ENCODE data around the gene GMIP. TPM values are rescaled to one million over a fixed set of nuclear protein-coding genes. Genes with fewer than 3 reads are reported as not detected.

GMIP gene
- total and polyA plus RNA-seq, 2 of the 4 experiments (the other 2 are of a cell fraction) = 4.1 to 11.0 TPM

DNA sequence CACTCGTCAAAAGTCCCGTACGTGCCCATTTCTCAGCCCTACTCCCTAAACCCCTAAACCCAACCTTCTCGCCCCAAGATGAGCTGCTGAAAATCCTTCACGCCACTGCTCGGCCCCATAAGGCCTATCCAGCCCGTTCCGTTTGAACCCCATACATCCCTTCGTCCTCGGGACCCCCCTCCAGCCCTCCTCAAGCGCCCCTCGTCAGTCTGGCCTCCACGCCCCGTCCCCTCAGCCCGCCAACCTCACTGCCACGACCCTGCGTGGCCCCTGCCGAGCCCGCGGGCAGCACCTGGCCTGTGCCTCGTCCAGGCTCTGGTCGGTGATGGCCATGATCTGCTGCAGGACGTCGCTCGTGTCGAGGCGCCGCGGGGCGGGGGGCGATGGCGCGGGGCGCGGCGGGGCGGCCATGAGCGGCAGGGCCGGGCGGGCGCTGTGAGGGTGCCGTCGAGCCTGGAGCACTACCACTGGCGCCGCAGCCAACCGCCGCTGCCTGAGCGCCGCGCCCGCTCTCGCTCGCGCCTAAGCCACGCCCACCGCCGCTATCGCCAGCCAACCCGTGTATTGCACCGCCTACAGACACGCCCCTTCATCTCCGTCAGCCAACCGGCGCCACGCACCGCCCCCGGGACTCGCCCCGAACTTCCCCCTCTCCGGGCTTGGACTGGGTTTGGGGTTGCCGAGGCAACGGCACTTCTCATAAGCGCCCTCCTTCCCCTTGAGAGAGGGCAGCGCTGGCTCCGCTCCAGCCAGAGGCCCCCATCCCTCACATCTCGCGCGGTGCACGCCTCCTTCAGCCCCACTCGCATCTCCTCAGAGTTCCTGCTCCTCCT is 25.0 kb downstream of the GMIP start, which contains the start of gene PBX4:
Gene PBX4, minus strand, starts transcription at position 469 of the 833 bp plus-strand sequence. Its CDS starts 58 bp downstream, at position 411.
- H3K27me3 ChIP-seq (ENCODE audit: control insufficient read depth, insufficient read depth, low read length) = no peaks in the 10 kb centered on the region
- in situ Hi-C loops (cut with MboI; ENCODE audit: low sequenced_read_pairs) = no loop called here
- peak within 1 kb of the TSS; percentile 95 for H2AFZ ChIP-seq (replicated peaks; ENCODE audit: low read length, poor library complexity)
- H3K9me3 ChIP-seq (ENCODE audit: control insufficient read depth, insufficient read depth, low read length) = no peaks in the 10 kb centered on the region
- ChIA-PET CTCF (interaction anchor here (0.6 kb wide), 1 partner anchor 64 kb away, joined by 3 read pairs; no protein-coding TSS in a partner anchor), POLR2A (ENCODE audit: unreplicated experiment) (interaction anchor here (0.6 kb wide), 1 partner anchor 20 kb away, joined by 4 read pairs; no protein-coding TSS in a partner anchor)
- H4K20me1 ChIP-seq (ENCODE audit: insufficient read depth, low read length) = no peaks in the 10 kb centered on the region
- H3K23ac ChIP-seq (ENCODE audit: low read depth, low read length) = peak within 1 kb of the TSS; percentile 90
- peak within 1 kb of the TSS; percentile 65 for H3K4me3 ChIP-seq (ENCODE audit: insufficient read depth, low read depth, low read length)
- dilution Hi-C loops (cut with HindIII; ENCODE audit: low sequenced_read_pairs, unreplicated experiment) = no loop called here
- H3K4me2 ChIP-seq (ENCODE audit: low read depth, low read length) = peak within 1 kb of the TSS; percentile 99
- H3K18ac ChIP-seq (ENCODE audit: low read depth, low read length) = no peak within 1 kb of the TSS
- no peak within 1 kb of the TSS for H3K56ac ChIP-seq (ENCODE audit: extremely low read depth, insufficient read depth, low read length)
- H3K9me1 ChIP-seq (ENCODE audit: insufficient read depth, low read length) = peaks cover 10% of the 10 kb centered on the region; the same call in 1 of the 2 replicates
- H3K14ac ChIP-seq (replicated peaks; ENCODE audit: low read depth, low read length) = peak within 1 kb of the TSS; percentile 73
- ATAC-seq (ENCODE audit: low read depth) = peak; percentile 100
- H4K91ac ChIP-seq (ENCODE audit: insufficient read depth, low read depth, low read length) = no peak within 1 kb of the TSS
- no peak within 1 kb of the TSS for H2BK15ac ChIP-seq (ENCODE audit: low read depth, low read length)
- no peaks in the 10 kb centered on the region for H3K36me3 ChIP-seq (ENCODE audit: control insufficient read depth, insufficient read depth, low read length)
- peaks cover 11 to 14% of the 10 kb centered on the region in 2 experiments; a peak in 3 of 4 replicates for H3K79me1 ChIP-seq (ENCODE audit: low read depth in 1 of 2, low read length in 2 of 2)
- H3K4ac ChIP-seq (ENCODE audit: low read depth, low read length) = peak within 1 kb of the TSS; percentile 45; the same call in 1 of the 2 replicates
- no peak within 1 kb of the TSS for H4K5ac ChIP-seq (ENCODE audit: low read depth, low read length)
- DNase-seq = peak; percentile 82
- 0 out of 2 replicates have a peak within 1 kb of the TSS, but pooled peaks have one; percentile 31 for H2AK5ac ChIP-seq (ENCODE audit: low read depth, low read length)
- TF ChIP-seq MXI1 (IDR thresholded peaks at IDR 0.05; ENCODE audit: borderline replicate concordance, low read depth, low read length) = no peak
- TF ChIP-seq POLR2A (IDR thresholded peaks at IDR 0.05; ENCODE audit: low read depth, low read length) = 0 out of 2 replicates have a peak, but pooled peaks have one; percentile 26
- no peak for TF ChIP-seq NFE2L2 (IDR thresholded peaks at IDR 0.05; ENCODE audit: low read depth, low read length)
- 0 out of 2 replicates have a peak, but pooled peaks have one; percentile 13 for TF ChIP-seq MAZ (IDR thresholded peaks at IDR 0.05; ENCODE audit: borderline replicate concordance, low read depth, low read length)
- intact Hi-C loops (cut with micrococcal nuclease) = loop anchor here (5.0 kb wide), 1 partner anchor 51 kb away; no protein-coding TSS in a partner anchor
- peaks cover 7% of the 10 kb centered on the region for H3K4me1 ChIP-seq (ENCODE audit: control insufficient read depth, insufficient read depth, low read length)
- H2BK5ac ChIP-seq (ENCODE audit: low read depth, low read length, poor library complexity, severe bottlenecking) = no peak within 1 kb of the TSS
- H3K9ac ChIP-seq (ENCODE audit: low read depth, low read length) = peak within 1 kb of the TSS; percentile 55
- H2BK20ac ChIP-seq (ENCODE audit: low read depth, low read length) = no peak within 1 kb of the TSS
- WGBS, 2 experiments (ENCODE audit: extremely low coverage in 2 of 2, insufficient read length in 1 of 2) = 4% methylated on average over 25 of the region's 80 CpGs; no CpG with 5 or more reads in 1 of the 2 experiments
- peak within 1 kb of the TSS; percentile 23; the same call in 1 of the 2 replicates for H3K27ac ChIP-seq (ENCODE audit: insufficient read depth, low read length)
- H2BK120ac ChIP-seq (ENCODE audit: low read depth, low read length) = no peak within 1 kb of the TSS
- H4K8ac ChIP-seq (ENCODE audit: low read depth in 2 of 2, low read length in 2 of 2) = peak within 1 kb of the TSS in 1 of 2 experiments; percentile 43; a peak in 1 of 4 replicates
- peak within 1 kb of the TSS; percentile 96 for H2AK9ac ChIP-seq (replicated peaks; ENCODE audit: low read depth, low read length, poor library complexity)
- no TSS peak for BruUV-seq (replicated peaks)
